HG03196 (cell line): ENCODE data around the gene RPS15.

ENCODE experiments used
- ATAC-seq: cut with Tn5 transposase; IDR thresholded peaks from one replicate; pipeline ENCODE4 v1.9.1; 2021; ENCODE audit not compliant: unreplicated experiment

RPS15 gene

GRCh38 chr19:1481893-1482360 is 43.7 kb downstream of the RPS15 start:
- no peak for ATAC-seq

DNA sequence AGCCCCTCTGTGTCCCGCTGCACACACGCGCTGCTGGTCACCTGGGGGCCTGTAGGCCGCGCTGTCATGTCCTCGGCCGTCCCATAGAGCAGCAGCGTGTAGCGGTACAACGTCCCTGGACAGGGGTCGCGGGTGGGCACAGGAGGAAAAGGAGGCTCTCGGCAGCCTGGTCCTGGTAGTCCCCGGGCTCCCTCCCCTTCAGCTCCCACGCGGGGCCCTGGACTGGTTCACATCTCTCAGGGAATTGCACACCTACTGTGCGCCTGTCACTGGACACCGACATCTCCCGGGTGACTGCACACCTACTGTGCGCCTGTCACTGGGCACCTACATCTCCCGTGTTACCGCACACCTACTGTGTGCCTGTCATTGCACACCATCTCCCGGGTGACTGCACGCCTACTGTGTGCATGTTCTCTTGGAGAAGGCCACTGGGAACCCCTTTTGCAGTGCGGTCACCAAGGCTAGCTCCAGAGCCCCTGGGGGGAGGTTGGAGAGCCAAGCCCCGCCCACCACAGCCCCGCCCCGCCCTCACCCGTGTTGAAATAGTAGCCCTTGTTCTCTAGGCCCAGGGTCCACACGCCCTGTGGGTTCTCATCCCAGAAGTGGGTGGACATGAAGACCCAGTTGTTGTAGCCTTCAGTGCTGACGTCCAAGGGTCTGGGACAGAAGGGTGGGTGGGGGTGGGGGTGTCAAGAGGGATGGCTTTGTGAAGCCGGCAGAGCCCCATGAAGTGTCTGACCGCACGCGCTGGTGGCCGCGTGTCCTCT is 44.4 kb downstream of the RPS15 start:
- no peak for ATAC-seq

GRCh38 chr19:1483131-1483978 is 45.2 kb downstream of the RPS15 start:
- ATAC-seq, result no peak

- ATAC-seq, result no peak
Observed at GRCh38 chr19:1483979-1484428, 45.8 kb downstream of the RPS15 start.

DNA sequence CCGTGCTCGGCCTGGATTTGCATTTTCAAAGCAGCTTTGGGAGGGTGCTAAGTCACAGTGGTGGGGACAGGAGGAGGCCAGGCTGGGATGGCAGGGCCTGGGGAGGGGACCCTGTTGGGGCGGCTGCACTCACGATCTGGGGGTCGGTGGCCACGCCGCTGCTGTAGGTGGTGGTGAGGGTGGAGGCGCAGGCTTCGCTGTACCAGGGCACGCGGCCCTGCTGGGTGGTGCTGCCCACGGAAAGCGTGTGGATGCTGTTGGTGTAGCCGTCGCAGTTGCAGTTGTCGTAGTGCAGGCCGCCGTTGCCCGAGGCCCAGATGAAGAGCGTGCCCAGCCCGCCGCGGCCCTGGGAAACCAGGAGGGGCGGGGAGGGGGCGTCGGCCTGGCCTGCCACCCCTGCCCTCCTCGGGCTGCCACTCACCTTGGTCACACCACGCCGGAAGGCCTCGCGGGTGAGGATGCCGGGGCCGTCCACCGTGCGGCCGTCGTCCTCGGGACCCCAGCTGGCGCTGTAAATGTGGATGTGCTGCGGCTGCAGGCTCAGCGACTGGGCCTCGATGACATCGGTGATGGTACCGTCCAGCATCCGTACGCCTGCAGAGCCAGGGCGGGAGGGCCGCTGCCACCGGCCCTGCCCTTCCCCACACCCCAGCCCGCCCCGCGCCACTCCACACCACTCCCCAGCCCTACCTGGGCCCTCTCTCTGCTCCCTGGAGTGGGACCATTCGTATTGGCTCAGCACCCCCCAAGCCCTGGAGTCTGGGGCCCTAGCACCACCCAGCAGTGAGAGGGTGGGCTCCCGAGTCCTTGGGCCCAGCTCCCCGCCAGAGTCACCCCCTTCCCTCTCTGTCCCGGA is 48.8 kb downstream of the RPS15 start:
- no peak for ATAC-seq

- no peak for ATAC-seq
Observed at GRCh38 chr19:1487576-1488281, 49.5 kb downstream of the RPS15 start.

- ATAC-seq, result no peak
Observed at GRCh38 chr19:1488282-1488601, 50.0 kb downstream of the RPS15 start.

GRCh38 chr19:1489463-1490310 is 51.5 kb downstream of the RPS15 start:
- no peak for ATAC-seq
